HL-60 (cell line): ENCODE measurements around the gene SLC23A2.
"Not testable (repeated sequence)": the region's sequence is repeated elsewhere in the genome, so short reads cannot be mapped to it uniquely, and the experiment has no call there.

Experiments used
- DNase-seq, 2 experiments: peaks; one replicate each; pipeline ENCODE4 v3.0.0-alpha.2; 2010 to 2020; ENCODE audit warnings: low read depth in 1 of 2, low spot score in 1 of 2
- H3K27ac ChIP-seq: fragments of 250-450 bp; sonication (Bioruptor Pico); replicated peaks from 2 replicates; pipeline ENCODE4 v1.5.1; 2020; ENCODE audit warnings: mild to moderate bottlenecking, moderate library complexity
- H3K27me3 ChIP-seq: fragments of 250-450 bp; sonication (Bioruptor Pico); 2 replicates; pipeline ENCODE4 v1.5.1; 2021; ENCODE audit warnings: mild to moderate bottlenecking, moderate library complexity; ENCODE audit not compliant: insufficient read depth, poor library complexity, severe bottlenecking
- H3K4me3 ChIP-seq: replicated peaks from 2 replicates; pipeline ENCODE4 v1.5.1; 2011; ENCODE audit warnings: mild to moderate bottlenecking, control low read depth, low read length; ENCODE audit not compliant: insufficient read depth
- CTCF ChIP-seq: IDR thresholded peaks from one replicate; pipeline ENCODE4 v1.5.1; 2011; ENCODE audit warnings: low read length, control low read depth, inconsistent platforms; ENCODE audit not compliant: insufficient read depth
- GABPA ChIP-seq: IDR thresholded peaks from 2 replicates; pipeline ENCODE4 v1.6.1; 2012; ENCODE audit warnings: low read depth
- POLR2AphosphoS5 ChIP-seq: IDR thresholded peaks from 2 replicates; pipeline ENCODE4 v1.6.1; 2012; ENCODE audit warnings: low read depth
- REST ChIP-seq: IDR thresholded peaks from 2 replicates; pipeline ENCODE4 v1.6.1; 2012; ENCODE audit warnings: low read depth; ENCODE audit not compliant: insufficient replicate concordance
- SPI1 ChIP-seq: IDR thresholded peaks from 2 replicates; pipeline ENCODE4 v1.6.1; 2012; ENCODE audit warnings: low read depth, mild to moderate bottlenecking, borderline replicate concordance

The SLC23A2 gene

GRCh38 chr20:4881006-4881730 lies 120.1 kb downstream of the SLC23A2 start:
- no peak for DNase-seq
- H3K27me3 ChIP-seq, result no peaks in the 10 kb centered on the region
- TF ChIP-seq GABPA, result no peak
- TF ChIP-seq POLR2AphosphoS5, result no peak
- no peak for TF ChIP-seq SPI1
- TF ChIP-seq CTCF, result no peak
- TF ChIP-seq REST, result no peak
- H3K27ac ChIP-seq, result no peak overlapping the region
- H3K4me3 ChIP-seq, result no peak overlapping the region

- H3K27me3 ChIP-seq, result no peaks in the 10 kb centered on the region
- H3K27ac ChIP-seq, result no peak overlapping the region
- H3K4me3 ChIP-seq, result no peak overlapping the region
- no peak for TF ChIP-seq SPI1
- no peak for TF ChIP-seq CTCF
- TF ChIP-seq POLR2AphosphoS5, result no peak
- TF ChIP-seq REST, result no peak
- DNase-seq, result no peak
Observed at GRCh38 chr20:4880051-4880450, 121.3 kb downstream of the SLC23A2 start.

- not testable (repeated sequence) for H3K27ac ChIP-seq, H3K4me3 ChIP-seq, H3K27me3 ChIP-seq, DNase-seq
Observed at GRCh38 chr20:4878099-4878498, 123.2 kb downstream of the SLC23A2 start.

- DNase-seq, result no peak
- Histone ChIP-seq H3K27me3 (no peaks in the 10 kb centered on the region), H3K4me3 (no peak overlapping the region), H3K27ac (no peak overlapping the region)
- TF ChIP-seq GABPA (no peak), REST (no peak), SPI1 (no peak), CTCF (no peak), POLR2AphosphoS5 (no peak)
Observed at GRCh38 chr20:4876731-4877130, 124.6 kb downstream of the SLC23A2 start.
